Measurements from ENCODE around the gene TMEM19.
"Not testable (repeated sequence)": the region's sequence is repeated elsewhere in the genome, so short reads cannot be mapped to it uniquely, and the experiment has no call there.

TMEM19 gene

GRCh38 chr12:71688961-71689570 lies 3.2 kb downstream of the TMEM19 start:
- H3K4me1 Mint-ChIP-seq, result peaks cover 14% of the 10 kb centered on the region

DNA sequence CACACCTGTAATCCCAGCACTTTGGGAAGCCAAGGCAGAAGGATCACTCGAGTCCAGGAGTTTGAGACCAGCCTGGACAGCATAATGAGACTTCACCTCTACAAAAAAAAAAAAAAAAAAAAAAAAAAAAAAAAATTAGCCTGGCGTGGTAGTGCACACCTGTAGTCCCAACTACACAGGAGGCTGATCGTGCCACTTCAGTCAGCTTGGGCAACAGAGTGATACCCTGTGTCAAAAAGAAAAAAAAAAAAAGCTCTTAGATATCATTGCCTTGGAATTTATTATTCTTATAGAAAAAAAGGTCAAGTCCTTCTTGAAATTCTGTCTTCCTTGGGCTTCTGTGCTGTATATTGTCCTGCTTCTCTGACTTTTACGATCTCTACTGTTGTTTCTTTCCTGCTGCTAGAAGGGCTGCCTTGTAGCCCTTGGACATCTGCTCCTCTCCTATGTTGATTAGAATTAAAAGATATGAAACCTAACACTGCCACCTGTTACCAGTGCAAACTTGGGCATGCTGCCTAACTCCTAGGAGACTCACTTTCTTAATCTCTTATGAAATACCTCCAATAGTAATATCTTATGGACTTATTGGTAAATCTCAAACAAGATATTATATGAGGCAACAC lies 5.7 kb downstream of the TMEM19 start:
- H3K4me3 Mint-ChIP-seq, result no peak overlapping the region
- H3K4me1 Mint-ChIP-seq, result peaks cover 22% of the 10 kb centered on the region
- H3K27me3 Mint-ChIP-seq, result no peaks in the 10 kb centered on the region
- DNase-seq (no peak), ATAC-seq (no peak)
- H3K27ac Mint-ChIP-seq, result no peak overlapping the region
- no peaks in the 10 kb centered on the region for H3K9me3 Mint-ChIP-seq

More at GRCh38 chr12:71688961-71689570, 3.2 kb downstream of the TMEM19 start:
- Mint-ChIP-seq H3K27ac (no peak overlapping the region), H3K9me3 (no peaks in the 10 kb centered on the region), H3K27me3 (no peaks in the 10 kb centered on the region), H3K4me3 (no peak overlapping the region)
- ATAC-seq (no peak), DNase-seq (no peak)

GRCh38 chr12:71693126-71693525 lies 7.2 kb downstream of the TMEM19 start:
- no peak overlapping the region for H3K27ac Mint-ChIP-seq
- no peak for ATAC-seq
- no peaks in the 10 kb centered on the region for H3K9me3 Mint-ChIP-seq

GRCh38 chr12:71693651-71694050 lies 7.8 kb downstream of the TMEM19 start:
- not testable (repeated sequence) for ATAC-seq, DNase-seq, H3K27ac Mint-ChIP-seq, H3K4me3 Mint-ChIP-seq, H3K27me3 Mint-ChIP-seq, H3K9me3 Mint-ChIP-seq
- peaks cover 12% of the 10 kb centered on the region for H3K4me1 Mint-ChIP-seq

More at GRCh38 chr12:71693126-71693525, 7.2 kb downstream of the TMEM19 start:
- DNase-seq, result no peak
- Mint-ChIP-seq H3K4me3 (no peak overlapping the region), H3K27me3 (no peaks in the 10 kb centered on the region), H3K4me1 (peaks cover 15% of the 10 kb centered on the region)

DNA sequence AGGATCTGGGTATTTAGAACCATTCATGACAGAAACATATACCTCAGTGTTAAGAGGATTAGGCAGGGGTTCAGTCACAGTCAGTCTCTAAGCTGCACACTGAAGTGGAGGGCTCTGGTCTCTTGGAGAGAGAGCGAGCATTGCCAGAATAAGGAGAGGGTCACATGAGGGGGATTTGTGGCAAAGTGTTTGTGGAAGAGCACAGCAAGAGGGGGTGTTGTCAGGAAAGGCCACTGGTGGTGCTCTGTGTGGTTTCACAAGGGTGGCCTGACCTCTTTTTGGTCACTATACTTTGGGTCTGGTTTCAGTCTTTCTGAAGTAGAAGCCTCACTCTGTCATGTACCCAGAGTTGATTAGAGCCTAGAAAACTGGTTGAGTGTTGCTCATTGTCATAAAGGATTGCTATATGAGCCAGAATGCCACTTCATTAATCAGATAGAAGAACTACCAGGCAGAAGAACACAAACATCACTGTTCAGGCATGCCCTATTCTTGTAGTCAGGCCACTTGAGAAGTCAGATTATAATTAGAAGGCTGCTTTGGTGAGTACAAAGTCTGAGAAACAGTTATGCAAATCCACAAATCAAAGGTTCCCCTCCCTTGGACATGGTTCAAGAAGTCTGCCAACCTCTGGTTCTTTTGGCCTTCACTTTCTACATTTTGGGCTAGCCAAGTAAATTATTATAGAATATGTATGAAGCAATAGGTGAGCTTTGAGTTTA lies 8.4 kb downstream of the TMEM19 start:
- peaks cover 12% of the 10 kb centered on the region for H3K4me1 Mint-ChIP-seq
- H3K9me3 Mint-ChIP-seq, result no peaks in the 10 kb centered on the region
- H3K4me3 Mint-ChIP-seq, result no peak overlapping the region
- no peak overlapping the region for H3K27ac Mint-ChIP-seq
- ATAC-seq (peak; percentile 49), DNase-seq (no peak)
- H3K27me3 Mint-ChIP-seq, result no peaks in the 10 kb centered on the region

DNA sequence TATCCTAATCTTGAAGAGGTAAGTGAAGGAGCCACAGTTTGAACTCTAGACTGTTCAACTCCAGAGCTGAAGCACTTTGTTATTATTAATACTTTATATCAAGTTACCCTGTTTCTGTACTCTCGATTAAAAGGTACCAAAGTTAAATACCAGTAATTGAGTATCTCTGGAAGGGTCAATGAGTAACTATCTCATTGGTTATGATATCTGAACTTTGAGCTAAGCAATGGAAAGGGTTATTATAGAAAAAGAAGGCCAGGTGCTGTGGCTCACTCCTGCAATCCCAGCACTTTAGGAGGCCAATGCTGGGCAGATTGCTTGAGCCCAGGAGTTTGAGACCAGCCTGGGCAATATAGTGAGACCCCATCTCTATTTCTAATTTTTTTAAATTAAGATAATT lies 9.9 kb downstream of the TMEM19 start:
- peaks cover 12% of the 10 kb centered on the region for H3K4me1 Mint-ChIP-seq
- no peak for ATAC-seq

GRCh38 chr12:71702181-71702580 lies 16.3 kb downstream of the TMEM19 start:
- H3K27me3 Mint-ChIP-seq, H3K4me3 Mint-ChIP-seq, H3K9me3 Mint-ChIP-seq, H3K27ac Mint-ChIP-seq, DNase-seq, ATAC-seq, H3K4me1 Mint-ChIP-seq: not testable (repeated sequence)

More for the DNA sequence above, 9.9 kb downstream of the TMEM19 start:
- Mint-ChIP-seq H3K27ac (no peak overlapping the region), H3K4me3 (no peak overlapping the region), H3K27me3 (no peaks in the 10 kb centered on the region), H3K9me3 (no peaks in the 10 kb centered on the region)
- no peak for DNase-seq

GRCh38 chr12:71702590-71702989 lies 16.7 kb downstream of the TMEM19 start:
- ATAC-seq (no peak), DNase-seq (no peak)
- Mint-ChIP-seq H3K9me3 (no peaks in the 10 kb centered on the region), H3K27ac (no peak overlapping the region), H3K27me3 (no peaks in the 10 kb centered on the region), H3K4me3 (no peak overlapping the region), H3K4me1 (no peaks in the 10 kb centered on the region)

DNA sequence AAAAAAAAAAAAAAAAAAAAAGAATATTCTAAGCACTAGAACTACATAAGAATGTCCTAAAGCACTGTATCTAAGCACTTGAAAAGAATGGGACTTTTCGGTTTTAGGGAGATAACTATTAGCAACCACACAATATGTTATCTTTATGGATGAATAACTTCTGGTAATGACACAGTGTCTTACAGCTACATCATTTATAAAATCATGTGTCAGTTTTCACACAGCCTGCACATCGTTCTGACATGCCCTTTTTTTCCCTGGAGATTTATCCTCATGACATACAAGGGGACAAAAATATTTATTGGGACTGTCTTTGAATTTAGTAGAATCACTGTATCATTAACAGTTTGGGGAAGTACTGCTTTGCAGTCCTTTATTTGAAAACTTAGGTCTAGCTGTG lies 17.3 kb downstream of the TMEM19 start:
- no peaks in the 10 kb centered on the region for H3K4me1 Mint-ChIP-seq
- no peak for ATAC-seq
- H3K27ac Mint-ChIP-seq, result no peak overlapping the region
- H3K4me3 Mint-ChIP-seq, result no peak overlapping the region
- no peaks in the 10 kb centered on the region for H3K27me3 Mint-ChIP-seq
- DNase-seq, result no peak
- no peaks in the 10 kb centered on the region for H3K9me3 Mint-ChIP-seq

GRCh38 chr12:71704920-71705319 lies 19.0 kb downstream of the TMEM19 start:
- Mint-ChIP-seq H3K4me1 (no peaks in the 10 kb centered on the region), H3K27me3 (no peaks in the 10 kb centered on the region), H3K27ac (no peak overlapping the region), H3K9me3 (peaks cover 0 to 2% of the 10 kb centered on the region in 2 donors), H3K4me3 (no peak overlapping the region)
- DNase-seq (no peak), ATAC-seq (no peak)

- Mint-ChIP-seq H3K4me3 (no peak overlapping the region), H3K4me1 (no peaks in the 10 kb centered on the region), H3K27me3 (no peaks in the 10 kb centered on the region), H3K9me3 (peaks cover 15 to 35% of the 10 kb centered on the region in 2 donors), H3K27ac (no peak overlapping the region)
- ATAC-seq (no peak), DNase-seq (no peak)
Observed at GRCh38 chr12:71708658-71709057, 22.8 kb downstream of the TMEM19 start.

- Mint-ChIP-seq H3K9me3 (peaks cover 15 to 50% of the 10 kb centered on the region in 2 donors), H3K27me3 (no peaks in the 10 kb centered on the region), H3K27ac (no peak overlapping the region), H3K4me3 (no peak overlapping the region), H3K4me1 (no peaks in the 10 kb centered on the region)
- DNase-seq, result no peak
- no peak for ATAC-seq
Observed at GRCh38 chr12:71710276-71711125, 24.6 kb downstream of the TMEM19 start.

DNA sequence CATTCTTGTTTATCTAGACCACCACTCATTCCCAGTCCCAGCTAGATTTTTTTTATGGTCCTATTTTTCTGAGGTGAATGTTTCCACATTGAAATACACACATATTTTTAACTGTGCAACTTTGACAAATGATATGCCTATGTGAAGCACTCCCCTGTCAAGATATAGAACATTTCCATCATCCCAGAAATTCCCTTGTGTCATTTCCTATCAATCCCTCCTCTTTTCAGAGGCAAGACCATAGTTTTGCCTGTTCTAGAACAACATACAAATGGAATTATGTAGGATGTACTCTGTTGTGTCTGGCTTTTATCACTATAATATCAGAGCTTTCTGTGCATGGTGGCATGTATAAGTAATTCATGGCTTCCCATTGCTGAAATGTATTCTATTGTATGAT lies 32.7 kb downstream of the TMEM19 start:
- ATAC-seq (no peak), DNase-seq (no peak)
- Mint-ChIP-seq H3K27me3 (no peaks in the 10 kb centered on the region), H3K9me3 (peaks cover 7 to 23% of the 10 kb centered on the region in 2 donors), H3K4me3 (no peak overlapping the region), H3K4me1 (no peaks in the 10 kb centered on the region), H3K27ac (no peak overlapping the region)

GRCh38 chr12:71719647-71720370 lies 33.9 kb downstream of the TMEM19 start:
- H3K27ac Mint-ChIP-seq, result no peak overlapping the region
- H3K27me3 Mint-ChIP-seq, result no peaks in the 10 kb centered on the region
- H3K9me3 Mint-ChIP-seq, result peaks cover 7 to 11% of the 10 kb centered on the region in 2 donors
- no peak for DNase-seq
- no peaks in the 10 kb centered on the region for H3K4me1 Mint-ChIP-seq
- H3K4me3 Mint-ChIP-seq, result no peak overlapping the region
- ATAC-seq, result no peak
